NCI-H82 treated with DMSO at 0.1 percent for 48 hours (cell line): ENCODE measurements around the gene PHB1.

Experiments used
- DNase-seq: peaks from one replicate; lab custom pipeline; 2025; ENCODE audit not compliant: unreplicated experiment; lab: John Stamatoyannopoulos, UW

The PHB1 gene

GRCh38 chr17:49414622-49415350, at the start of gene PHB1:
TSS of gene PHB1 (minus strand) at chr17:49414882. CDS start at chr17:49413264, 1,618 bp downstream.
- peak; percentile 99 for DNase-seq

- no peak for DNase-seq
Measured at GRCh38 chr17:49464049-49464448, 49.4 kb upstream of the PHB1 start.

- DNase-seq = no peak
Measured at GRCh38 chr17:49461580-49461979, 46.9 kb upstream of the PHB1 start.

- no peak for DNase-seq
Measured at GRCh38 chr17:49460401-49460800, 45.7 kb upstream of the PHB1 start.

DNA sequence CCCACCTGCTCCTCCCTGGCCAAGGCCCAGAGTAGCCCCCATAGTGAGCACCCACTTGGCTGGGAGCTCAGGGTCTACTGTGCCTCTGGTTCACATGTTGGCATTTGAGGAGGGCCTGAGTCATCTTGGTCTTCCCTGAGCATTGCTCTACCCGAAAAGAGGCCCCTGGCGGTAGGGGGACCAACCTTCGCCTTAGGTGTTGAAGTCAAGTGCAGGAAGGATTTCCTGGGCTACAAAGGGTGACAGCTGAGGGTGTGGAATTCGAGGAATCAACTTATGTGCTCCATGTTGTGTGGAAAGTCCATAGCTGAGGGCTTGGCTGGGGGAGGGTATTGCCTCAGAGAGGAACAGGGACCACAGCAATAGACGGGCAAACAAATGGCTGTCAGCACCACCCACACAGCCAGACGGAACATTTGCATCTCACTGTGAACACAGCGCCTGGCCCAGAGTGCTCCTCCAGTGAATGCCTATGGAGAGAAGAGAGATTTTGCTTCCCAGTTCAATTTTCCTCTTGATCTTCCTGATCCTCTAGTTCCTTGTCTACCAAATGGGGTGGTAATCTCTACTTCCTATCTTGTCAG, 44.8 kb upstream of the PHB1 start:
- no peak for DNase-seq

DNA sequence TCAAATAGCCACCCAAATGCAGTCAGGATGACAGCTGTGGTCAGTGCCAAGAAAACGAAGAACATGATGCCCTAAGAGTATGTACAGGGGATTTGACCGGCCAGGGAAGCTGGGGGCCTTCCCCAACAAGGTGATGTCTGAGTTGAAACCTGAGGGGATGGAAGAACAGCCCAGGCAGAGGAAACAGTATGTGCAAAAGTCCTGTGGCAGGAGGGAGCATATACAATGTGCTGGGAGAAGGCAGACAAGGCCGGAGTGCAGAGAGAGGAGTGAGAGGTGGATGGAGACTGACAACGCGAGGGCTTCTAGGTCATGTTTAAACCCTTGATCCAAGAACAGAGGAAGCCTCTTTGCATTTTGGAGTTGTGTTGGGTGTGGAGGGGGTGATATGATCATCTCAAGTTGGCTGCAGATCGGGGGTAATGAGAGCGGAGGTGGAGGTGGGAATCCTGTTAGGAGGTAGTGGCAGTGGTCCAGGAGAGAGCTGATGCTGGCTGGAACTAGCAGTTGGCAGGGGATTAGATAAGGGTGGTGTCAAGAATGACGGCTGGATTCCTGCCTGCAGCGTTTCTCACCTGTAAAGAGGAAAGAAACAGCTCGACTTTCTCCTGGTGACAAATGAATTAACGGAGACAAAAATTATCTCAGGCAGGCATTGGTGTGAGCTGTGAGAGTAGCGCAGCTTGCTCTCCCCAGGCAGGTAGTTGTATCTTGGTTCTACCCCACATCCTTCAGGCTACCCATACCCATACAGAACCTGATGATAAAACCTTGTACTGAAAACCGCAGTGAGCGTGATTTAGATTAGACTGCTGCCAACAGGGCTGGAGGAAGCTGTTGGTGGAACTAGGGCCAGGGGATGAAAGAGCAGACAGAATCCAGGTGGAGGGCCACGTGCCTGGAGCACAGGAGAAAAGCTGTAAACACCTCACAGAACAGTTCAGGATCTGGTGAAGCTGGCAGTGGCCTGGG, 43.2 kb upstream of the PHB1 start:
- no peak for DNase-seq

DNA sequence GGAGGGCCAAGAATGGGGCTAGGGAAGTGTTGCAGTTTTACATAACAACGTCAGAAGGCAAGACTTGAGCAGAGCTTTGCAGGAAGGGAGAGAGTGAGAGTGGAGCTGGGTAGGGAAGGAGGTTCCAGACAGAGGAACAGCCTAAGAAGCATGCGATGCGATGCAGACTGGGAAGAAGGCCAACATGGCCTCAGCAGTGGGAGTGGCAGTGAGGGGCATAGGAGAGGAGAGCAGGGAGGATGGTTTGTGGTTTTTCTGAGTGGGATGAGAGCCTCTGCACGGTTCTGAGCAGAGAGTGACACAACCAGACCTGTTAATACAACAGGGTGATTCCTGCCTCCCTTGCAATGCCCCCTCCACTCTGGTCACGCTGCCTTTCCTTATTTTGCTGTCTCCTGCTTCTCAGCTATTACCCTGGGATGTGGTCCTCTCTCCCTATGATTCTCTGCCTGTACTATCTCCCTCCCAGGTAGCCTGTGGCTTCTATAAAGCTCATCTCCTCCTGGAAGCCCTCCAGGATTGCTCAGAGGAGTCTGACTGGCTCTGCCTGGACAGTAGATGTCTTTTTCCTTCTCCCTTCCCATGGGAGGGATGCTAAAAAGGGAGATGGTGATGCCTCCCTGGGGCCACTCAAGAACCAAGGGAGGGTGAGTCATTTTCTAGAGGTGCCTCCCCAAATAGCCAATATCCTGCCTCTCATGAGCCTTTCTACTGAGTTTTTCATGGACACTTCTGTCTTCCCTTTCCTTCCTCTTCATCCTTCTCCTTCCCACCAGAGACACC, 41.7 kb upstream of the PHB1 start:
- DNase-seq = no peak

- no peak for DNase-seq
Measured at GRCh38 chr17:49455272-49455861, 40.7 kb upstream of the PHB1 start.

DNA sequence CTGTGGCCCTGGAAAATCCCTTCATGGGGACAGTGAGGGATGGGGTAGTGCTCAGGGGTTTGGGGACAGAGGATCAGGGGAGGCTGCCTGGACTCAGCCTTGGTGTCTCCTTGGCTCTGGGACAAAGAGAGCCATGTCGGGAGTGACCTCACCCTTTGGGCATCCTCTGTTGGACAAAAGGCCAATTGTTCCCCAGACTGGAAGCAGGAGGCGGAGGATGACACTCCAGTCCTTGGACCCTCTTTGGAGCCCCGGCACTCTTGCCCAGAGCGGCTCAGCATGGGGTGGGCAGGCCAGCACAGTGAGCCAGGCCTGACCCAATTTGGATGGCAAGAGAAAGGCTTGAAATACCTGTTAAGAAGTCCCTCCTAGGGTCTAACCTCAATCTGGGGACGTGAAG, 39.4 kb upstream of the PHB1 start:
- no peak for DNase-seq

DNA sequence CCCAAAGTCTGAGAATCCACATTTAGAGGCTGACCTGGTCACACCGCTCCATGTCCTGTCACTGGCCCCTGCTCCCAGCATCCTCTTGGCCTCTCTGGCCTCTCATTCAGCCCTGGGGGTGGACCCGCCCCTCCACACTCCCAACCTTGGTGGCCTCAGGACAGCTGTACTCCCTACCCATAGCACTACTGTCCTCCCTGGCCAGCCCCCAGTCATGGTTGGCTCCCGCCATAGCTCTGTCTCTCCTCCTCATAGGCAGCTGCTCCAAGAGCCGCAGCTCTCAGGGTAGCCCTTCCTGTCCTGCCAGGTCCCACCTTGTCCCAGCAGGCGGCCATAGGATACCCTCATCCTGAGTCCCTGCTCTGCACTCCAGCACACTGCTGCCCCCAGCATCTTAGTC, 38.0 kb upstream of the PHB1 start:
- no peak for DNase-seq

GRCh38 chr17:49452201-49452600, 37.5 kb upstream of the PHB1 start:
- DNase-seq = no peak

DNA sequence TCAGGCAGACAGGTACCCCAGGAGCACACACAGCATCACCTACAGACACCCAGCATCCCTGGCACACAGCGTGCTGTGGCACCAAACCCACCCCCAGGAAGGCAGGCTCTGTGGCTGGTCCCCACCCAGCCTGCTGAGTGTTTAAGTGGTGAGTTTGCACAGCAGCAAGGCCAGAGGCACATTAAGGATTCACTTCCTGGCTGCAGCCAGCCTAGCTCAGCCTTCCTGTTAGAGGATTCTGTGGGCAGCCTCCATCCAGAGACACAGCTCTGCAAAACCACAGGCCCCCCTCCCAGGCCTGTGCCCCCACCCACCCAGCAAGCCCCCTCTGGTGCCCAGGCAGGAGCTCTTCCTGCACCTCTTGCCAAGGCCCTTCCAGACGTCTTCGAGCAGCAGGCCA, 36.1 kb upstream of the PHB1 start:
- DNase-seq = no peak

- no peak for DNase-seq
Measured at GRCh38 chr17:49450181-49450580, 35.5 kb upstream of the PHB1 start.

- no peak for DNase-seq
Measured at GRCh38 chr17:49447628-49448302, 33.1 kb upstream of the PHB1 start.

DNA sequence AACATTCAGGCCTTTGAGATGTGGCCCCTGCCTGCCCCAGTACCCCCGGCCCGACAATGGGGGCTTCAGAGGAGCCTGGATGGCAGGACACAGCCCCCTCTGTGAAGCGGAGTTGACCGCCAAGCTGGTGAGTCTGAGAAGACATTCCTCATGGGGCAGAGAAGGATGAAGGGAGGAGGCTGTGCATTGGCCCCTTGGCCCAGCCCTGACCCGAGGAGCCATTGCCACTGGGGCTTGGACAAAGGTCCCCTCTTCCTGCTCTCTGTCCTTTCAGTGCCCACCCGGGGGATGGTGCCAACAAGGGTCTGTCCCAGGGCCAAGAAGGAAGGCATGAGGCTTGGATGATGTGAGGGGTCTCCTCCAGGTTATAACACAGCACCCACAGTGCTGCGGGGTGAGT, 30.9 kb upstream of the PHB1 start:
- DNase-seq = no peak

DNA sequence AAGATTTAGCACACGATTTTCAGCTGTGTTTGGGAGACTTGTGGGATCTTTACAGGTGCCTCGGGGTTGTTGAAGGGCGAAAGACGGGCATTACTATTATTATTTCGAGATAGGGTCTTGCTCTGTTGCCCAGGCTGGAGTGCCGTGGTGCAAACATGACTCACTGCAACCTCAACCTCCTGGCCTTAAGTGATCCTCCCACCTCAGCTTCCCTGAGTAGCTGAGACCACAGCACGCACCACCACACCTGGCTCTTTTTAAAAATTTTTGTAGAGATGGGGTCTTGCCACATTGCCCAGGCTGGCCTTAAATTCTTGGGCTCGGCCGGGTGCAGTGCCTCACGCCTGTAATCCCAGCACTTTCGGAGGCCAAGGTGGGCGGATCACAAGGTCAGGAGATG, 29.7 kb upstream of the PHB1 start:
- DNase-seq = no peak

- no peak for DNase-seq
Measured at GRCh38 chr17:49443862-49444261, 29.2 kb upstream of the PHB1 start.

DNA sequence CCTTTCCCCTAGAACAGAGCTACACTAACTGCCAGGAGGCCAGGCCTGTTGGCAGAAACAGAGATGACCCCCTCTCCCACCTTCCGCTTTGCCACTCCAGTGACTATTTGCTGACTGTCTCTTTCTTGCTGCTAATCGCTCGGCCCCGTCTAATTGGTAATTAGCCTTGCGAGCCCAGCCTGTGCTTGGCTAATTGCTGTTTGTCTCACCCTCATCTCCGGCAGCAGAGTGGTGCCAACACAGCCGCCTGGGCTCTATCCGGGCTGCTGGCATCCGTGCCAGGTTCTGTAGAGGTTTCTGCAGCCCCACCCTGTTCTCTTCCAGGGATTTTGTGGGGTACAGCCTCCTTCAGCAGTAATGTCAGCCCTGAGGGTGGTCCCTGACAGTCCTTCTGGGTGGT, 27.4 kb upstream of the PHB1 start:
- DNase-seq = no peak

GRCh38 chr17:49441578-49441977, 26.9 kb upstream of the PHB1 start:
- no peak for DNase-seq

DNA sequence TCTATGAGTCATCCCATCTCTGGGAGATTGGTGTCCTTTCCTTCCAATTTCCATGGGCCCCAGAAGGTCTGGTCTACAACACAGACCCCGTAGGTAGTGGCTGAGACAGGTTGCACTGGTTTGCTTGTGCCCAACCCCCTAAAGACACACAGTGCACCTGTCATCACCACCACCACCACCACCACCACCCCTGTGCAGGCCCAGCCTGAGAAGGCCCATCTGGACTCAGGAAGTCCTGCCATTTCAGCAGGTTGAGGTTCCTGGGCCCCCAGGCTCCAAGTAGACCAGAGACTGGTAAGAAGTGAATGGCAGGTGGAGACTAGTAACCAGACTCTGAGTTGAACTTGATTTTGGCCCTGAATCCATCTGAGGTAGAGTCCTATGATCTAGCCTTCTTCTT, 25.9 kb upstream of the PHB1 start:
- no peak for DNase-seq
